Activated naive CD4-positive, alpha-beta T cell treated with anti-CD3 and anti-CD28 coated beads, Interleukin-2, amount 50 U/mL, for 16 hours (primary cell): ENCODE data around the gene TRAM2.

Experiments used
- DNase-seq: peaks from one replicate; pipeline ENCODE4 v3.0.0-alpha.2; 2020

The TRAM2 gene

DNA sequence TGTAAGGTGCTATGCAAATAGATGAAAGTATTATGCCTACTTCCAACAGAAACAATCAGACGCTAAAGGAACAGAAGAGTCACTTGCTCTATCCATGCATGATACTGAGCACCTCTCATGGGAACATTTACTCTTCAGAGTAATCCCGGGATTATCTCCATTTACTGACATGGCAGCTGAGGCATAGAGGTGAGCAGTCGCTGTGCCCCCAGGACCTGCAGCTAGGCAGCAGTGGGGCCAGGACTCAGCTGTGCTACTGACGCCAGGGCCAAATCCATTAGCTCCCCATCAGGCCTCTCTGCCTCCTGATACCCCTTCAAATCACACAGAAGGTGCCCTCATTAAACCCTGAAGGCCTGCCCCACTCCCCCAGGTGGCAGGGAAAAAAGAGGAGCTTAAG, 51.9 kb downstream of the TRAM2 start:
- DNase-seq, result no peak

DNA sequence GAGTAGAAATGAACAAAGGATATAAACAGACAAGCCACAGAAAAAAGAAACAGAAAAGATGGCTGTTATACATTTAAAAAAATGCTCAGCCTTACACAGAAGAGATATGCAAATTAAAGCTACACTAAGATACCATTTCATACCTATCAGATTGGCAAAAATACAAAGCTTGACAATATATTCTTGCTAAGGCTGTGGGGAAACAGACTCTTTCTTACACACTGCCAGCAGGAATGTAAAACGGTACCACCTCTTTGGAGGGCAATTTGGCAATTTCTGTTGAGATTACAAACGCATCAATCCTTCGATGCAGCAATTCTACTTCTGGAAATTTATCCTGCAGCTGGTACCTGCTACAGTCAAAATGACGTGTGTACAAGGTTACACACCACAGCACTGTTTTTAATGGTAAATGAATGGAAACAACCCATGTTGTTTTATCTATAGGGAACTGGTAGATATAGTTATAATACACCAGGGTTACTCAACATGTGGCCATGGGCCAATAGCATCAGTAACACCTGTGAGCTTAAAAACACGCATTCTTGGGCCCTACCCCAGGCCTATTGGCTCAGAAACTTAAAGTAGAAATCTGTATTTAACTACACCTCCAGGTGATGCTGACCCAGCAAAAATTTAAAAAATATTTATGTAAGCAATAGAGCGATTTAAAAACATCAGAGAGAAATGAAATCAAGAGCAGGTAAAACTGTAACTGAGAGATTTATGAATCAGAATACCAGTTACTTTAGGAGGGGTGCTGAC, 53.3 kb downstream of the TRAM2 start:
- no peak for DNase-seq

DNA sequence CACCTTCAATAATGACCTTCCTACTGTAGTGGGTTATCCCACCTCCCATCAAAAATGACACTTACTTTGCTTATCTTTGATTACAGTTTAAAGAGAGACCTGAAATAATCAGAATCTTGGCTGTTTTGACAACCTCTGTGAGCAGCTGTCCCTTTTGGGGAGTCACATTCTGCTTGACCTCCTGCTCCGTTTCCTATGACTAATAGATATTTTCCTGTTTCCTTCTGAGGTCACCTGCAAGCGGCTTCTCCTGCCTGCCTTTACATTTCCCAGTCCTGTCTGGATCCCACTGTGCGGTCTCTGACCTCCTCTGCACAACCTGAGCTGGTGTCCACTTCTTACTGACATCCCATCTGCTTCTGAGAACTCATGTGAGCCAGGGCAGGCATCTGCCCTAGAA, 54.2 kb downstream of the TRAM2 start:
- DNase-seq, result no peak

DNA sequence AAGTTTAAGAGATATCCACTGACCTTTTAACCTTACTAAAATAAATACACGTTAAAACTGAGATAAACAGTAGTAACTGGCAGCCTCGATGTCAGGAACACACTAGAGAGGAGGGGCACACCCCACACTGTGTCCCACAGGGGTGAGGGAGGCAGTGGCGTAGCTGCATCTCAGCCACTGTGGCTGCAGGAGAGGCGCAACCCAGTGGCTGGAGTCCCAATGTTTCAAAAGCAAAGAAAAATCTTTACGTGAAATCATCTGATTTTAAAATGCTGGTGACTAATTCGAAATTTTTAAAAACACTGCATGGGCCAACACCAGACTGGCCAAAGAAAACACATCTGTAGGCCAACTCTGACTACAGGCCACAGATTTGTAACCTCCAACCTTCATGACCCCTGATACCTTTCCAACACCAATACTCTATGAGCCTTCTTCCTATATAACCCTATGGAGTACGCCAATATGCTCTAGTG, 54.7 kb downstream of the TRAM2 start:
- DNase-seq, result no peak

DNA sequence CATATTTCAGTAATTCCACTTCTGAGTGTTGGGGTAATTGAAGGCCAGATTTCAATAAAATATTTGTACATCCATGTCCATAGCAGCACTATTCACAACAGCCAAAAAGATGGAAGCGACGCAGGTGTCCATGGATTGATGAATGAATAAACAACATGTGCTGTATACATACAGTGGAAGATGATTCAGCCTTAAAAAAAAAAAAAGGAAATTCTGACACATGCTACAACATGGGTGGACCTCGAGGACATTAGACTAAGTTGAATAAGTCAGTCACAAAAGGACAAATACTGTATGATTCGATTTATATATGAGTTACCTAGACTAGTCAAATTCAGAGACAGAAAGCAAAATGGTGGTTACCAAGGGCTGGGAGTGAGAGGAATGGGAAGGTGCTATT, 57.2 kb downstream of the TRAM2 start:
- DNase-seq, result no peak

DNA sequence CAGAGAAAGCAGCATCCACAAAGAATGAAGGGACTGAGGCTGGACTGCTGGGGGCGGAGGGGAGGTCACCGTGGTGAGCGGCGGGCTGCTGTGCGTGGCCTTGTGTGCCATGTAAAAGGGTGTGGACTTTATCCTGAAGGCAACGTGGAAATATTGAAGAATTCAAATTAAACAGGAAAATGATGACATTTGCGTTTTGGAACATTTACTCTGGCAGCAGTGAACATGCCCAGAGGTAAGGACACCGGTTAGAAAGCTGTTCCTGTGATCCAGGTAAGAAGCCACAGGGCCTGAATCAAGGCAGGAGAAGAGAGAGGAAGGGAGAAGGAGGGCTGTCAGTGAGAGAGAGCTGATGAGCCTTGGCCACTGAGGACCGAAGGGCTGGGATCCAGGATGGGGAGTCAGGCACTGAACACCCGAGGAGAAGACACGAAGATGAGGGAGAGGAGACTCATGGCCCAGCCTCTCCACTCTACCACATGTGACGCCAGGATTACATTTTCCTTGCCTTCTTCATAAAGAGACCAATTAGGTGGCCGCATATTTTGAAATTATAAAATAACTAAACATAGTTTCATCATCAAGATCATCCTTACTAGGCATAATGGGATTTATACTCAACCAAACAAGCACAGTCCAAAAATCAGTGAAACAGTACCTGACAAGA, 58.4 kb downstream of the TRAM2 start:
- no peak for DNase-seq

DNA sequence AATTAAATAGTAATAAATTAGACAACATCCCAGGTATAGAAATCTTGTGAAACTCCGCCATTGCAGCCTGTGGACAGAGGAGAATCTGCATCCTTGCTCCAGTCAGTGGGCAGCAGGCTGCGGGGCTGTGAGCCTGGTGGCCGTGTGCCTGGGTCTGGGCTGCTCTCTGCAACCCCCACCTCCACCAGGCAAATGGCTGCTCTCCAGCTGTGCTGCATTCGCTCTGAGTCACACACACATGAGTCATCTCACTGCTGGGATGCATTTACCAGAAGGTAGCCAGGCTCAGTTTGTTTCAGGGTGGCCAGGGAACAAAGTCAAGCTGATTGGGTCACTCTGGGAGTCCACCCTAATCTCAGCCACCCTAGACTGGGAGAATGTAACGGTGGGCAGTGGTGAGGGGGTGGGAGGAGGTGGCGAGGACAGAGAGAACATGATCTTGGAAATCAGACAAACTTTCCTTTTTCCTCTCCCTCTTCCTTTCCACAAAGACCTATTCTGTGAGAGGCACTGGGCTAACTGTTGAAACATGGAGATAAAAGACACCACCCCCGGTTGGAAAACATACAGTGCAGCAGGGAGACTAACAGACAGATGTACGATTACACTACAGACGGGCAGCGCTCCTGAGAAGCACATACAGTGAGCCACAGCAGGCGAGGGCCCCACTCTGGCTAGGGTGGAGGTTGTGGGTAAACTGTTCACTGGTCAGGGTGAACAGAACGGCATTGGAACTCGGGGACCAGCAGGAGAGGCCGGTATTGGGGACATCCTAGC, 59.2 kb downstream of the TRAM2 start:
- DNase-seq, result peak; percentile 29

DNA sequence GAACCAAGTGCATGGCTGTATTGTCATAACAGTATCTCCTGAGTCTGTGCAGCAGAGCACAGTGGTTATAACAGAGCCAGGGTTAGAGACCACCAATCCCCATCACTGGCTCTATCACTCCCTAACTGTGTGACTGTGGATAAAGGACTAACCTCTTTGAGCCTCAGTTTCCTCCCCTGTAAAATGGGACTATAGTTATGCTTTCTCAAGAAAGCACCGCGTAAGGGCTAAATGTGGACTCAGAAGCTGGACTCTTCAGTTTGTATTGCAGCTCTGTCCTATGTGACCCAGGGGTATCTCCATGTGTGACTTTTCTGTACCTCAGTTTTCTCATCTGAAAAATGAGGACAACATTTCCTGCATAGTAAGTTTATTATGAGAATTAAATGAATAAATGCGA, 59.9 kb downstream of the TRAM2 start:
- no peak for DNase-seq

DNA sequence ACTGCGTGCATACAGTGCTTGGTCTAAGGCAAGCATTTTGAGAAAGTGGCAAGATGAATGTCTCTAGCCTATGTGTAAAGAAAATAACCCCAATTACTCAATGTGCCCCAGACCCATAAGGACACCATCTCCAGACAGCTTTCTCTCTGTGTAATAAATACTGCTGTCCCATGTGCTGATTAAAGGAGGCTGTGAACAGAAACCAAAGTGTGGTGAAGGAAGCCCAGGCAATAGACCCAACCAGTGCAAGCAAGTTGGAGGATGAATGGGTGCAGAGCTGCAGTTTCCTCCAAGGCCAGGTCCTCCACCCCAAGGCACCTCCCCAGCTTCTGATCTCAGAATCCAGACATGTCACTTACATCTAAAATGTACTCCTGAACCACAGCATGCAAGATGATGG, 60.6 kb downstream of the TRAM2 start:
- no peak for DNase-seq

DNA sequence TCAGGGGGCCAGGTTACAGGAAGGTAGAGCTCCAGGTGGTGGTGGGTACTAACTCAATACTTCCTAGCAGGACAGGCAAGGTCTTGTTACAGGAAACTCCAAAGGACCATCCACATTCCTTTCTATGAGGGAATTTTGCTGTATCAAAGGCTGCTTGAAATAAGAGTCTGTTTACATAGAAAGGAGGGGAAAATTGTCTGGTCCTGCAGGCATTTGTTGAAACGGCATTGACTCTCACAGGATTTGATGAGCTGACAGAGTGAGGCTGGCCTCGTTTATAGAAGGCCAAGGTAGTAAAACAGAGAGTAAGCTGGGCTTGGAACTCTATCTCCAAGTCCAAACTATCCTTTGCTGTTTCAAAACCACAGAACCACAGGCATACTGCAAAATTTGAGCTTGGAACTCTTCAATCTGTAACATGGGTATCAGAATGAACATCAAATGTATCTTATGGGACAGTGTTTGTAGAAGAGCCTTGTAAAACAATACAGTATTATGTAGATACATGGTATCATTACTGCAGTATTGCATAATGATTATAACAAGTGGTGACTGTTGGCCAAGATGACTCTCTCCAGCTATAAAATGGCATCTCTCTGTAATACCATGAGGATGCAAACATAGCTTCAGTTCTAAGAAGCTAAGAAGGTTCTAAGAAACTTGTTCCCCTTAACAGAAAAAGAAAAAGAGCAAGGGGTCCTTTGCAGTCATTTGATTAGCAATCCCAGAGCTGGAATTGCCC, 61.5 kb downstream of the TRAM2 start:
- no peak for DNase-seq

DNA sequence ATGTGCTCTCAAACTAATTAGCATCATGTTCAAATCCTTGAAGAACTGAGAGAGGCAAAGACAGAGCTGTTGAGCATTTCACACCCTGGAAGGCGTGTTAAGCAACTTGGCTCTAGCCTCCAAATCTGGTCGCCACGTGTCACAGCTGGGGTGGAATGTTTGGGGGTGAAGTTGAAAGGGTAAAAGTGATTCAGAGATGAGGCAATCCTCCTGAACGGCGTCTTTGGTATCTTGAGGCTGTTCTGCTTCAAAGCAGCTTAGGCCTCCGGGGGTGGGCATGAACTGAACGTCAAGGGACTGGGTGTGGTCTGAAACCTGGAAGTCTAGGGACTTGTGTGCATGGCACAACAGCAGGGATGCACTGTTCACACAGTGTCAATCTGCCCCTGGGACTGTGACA, 62.3 kb downstream of the TRAM2 start:
- no peak for DNase-seq

DNA sequence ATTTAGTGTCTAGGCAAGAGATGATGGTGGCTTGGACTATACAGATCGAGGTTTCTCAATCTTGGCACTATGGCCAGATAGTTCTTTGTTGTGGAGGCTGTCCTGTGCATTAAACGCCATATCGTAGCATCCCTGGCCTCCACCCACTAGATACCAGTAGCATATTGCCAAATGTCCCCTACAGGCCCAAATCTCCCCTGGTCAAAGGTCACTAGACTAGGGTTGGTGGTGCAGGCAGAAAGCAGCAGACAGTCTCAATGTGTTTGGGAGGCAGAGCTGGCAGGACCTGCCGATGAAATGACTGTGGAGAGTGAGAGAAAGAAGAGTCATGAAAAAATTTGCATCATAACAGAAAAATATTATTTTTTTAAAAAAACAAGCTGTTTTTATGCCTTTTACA, 63.0 kb downstream of the TRAM2 start:
- DNase-seq, result no peak

DNA sequence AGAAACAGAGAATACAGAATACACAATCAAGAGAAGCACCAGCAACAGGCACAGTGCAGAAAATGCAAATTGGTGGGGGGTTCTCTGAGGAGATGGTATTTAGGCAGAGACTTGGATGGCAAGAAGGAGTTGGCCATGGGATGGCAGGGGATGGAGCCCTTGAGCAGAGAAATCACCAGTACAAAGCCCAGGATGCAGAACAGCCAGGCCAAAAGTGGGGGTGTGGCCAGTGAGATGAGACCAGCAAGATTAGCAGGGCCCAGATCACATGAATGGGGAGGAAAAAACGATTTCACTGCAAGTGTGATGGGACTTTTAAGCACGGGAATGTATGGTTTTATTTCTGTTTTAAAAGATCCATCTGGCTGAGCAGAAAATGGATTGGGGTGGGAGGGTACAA, 63.4 kb downstream of the TRAM2 start:
- DNase-seq, result no peak

DNA sequence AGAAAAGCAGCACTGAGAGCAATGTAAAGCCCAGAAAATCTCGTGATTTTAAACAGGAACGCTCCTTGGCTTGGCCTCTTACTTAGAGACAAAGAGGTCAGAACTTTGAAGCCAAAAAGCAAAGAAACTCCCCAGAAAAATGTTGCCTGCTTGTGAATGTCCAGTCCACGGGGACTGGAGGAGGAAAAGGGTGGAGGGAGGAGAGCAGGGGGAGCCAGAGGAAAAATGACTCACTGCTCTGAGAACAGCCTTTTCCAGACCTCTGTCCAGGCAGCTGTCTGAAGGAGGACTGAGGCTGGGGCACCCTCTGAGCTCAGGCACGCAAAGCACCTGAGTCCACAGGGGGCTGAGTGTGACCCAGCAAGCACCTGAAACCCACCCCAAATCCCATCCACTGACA, 64.7 kb downstream of the TRAM2 start:
- DNase-seq, result no peak

DNA sequence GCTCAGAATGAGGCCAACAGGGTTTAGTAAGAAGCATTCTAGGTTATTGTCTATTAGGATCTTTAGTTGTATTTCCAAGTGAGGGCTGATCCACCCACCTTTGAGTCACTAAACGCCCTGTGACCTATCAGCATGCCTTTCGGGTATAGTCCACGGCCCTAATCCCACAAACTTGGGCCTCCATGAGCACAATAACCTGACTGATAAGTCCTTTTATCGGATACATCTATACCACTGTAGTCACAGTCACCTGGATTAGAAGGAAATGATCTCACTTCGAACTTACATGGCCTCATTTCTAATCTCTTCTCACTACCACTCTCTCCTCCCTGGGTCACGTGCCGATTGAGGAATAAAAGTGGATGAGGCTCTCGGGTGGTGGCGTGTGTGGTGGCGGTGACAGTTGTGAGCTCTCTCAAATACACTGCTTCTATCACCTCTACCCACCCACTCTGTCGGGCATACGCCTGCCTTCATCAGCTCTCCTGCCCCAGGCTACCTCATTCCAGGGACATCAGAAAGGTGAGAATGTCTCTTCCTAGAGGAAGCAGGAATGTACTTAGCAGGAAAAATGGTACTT, 65.2 kb downstream of the TRAM2 start:
- DNase-seq, result no peak

DNA sequence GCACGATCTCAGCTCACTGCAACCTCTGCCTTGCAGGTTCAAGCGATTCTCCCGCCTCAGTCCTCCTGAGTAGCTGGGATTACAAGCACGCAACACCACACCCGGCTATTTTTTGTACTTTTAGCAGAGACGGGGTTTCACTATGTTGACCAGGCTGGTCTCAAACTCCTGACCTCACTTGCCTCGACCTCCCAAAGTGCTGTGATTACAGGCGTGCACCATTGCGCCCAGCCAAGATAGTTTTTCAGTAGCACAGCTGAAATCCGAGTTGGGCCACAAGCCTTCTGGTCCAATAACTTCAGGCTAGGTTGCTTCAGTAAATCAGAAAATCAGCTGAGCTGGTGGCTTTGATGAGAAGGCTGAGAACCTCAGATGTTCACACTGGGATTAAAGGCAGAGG, 65.7 kb downstream of the TRAM2 start:
- no peak for DNase-seq

DNA sequence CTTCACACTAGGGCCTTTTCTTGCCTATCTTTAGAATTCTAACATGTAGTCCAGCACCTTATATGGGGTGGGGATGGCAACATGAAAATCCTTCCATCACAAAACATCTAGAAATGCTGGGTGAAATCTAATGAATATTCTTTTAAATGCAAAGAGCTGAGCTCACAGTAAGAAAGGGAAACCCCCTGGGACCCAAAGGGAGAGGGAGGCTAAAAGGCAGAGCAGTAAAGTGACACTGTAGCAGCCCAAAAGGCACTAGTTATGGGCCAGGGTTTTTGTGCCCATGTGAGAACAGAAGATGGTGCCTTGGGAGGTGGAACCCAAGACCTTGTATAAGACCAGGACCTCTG, 66.7 kb downstream of the TRAM2 start:
- DNase-seq, result no peak

DNA sequence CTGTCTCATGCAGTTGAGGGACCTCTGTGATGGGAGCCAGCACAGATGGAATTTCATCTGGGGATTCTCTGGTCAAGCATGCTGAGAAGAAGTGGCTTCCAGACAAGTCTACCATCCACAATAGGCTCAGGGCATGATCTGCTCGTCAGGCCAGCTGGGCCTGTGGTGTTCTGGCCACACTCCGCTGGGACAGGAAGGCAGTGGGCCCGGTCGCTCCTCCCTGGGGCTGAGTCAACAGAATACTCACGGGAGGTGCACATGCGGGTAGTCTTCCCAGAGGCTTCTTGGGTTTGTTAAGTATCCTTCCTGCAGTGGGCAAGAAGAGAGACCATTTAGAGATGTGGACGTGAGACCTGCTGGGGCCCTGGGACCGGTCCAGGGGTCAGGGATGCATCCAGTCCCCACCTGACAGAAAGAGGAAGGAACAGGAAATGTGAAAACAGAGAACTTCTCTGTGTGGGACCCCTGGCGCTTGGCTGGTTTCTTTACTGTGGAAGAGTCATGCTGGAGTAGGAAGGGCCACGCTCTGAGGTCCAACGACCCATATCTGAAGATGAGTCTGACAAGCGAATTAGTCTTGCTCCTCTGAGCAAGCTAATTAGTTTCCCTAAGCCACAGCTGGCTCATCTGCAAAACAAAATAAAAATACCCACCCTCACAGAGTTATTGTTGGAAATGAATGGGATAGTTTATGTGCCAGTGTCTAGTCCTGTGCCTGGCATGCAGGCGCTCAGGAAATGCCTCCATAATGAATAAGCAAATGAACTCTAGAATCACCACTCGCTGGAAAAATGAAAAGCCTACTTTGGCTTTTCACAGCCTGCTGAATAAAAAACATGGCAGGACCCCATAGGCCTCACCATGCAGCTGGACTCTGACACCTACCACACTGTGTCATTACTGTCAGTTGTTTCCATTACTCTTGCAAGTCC, 67.3 kb downstream of the TRAM2 start:
- DNase-seq, result no peak

DNA sequence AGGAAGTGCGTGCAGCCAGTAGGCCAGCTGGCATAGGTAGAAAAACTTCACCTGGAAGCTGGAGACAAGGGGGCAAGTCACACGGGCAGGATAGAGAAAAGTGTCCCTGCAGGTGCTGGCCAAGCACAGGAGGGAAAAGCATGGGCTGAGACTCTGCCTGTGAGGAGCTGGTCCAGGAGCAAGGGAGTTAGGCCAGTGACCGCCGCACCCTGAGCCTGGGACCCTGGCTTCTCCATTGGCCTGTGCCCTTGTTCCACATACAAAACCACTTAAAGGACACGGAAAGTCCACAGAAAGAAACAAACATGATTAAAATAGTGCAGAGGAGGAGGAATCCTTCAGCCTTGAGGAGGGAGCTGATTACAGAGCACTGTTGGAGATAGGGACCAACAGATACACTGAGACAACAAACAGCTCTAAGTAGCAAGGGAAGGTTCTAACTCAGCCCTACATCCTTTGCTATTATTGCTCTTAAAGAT, 68.6 kb downstream of the TRAM2 start:
- DNase-seq, result no peak

DNA sequence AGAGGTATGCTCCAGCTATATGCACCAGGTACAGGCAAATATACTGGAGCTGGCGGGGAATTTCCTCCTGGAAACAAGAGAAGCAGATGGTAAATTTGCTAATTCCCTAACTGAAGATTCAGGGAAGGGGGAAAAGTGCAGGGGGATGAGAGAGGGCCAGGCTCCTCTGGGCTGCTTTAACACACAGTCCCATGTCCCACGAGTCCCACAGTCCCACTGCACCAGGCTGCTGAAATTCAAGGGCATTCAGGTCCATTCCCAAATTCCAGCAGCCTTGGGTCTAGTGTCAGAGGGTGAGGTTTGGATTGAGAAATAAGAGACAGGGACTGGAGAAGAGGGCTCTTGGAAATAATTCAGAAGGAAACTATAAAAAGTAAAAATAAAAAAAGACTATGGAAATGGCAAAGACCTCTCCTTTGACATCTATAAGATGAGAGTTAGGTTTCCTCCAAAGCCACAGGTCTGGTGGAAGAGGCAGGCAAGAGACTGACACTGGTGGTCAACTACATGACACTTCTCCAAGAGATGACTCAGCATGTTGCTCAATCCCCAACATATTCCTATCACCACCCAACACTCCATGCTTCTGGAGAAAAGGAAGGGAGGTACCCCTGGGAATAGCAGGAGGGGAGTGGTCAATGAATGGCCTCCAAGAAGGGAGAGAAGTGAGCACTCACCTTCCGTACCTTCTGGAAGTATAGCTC, 69.2 kb downstream of the TRAM2 start:
- no peak for DNase-seq

DNA sequence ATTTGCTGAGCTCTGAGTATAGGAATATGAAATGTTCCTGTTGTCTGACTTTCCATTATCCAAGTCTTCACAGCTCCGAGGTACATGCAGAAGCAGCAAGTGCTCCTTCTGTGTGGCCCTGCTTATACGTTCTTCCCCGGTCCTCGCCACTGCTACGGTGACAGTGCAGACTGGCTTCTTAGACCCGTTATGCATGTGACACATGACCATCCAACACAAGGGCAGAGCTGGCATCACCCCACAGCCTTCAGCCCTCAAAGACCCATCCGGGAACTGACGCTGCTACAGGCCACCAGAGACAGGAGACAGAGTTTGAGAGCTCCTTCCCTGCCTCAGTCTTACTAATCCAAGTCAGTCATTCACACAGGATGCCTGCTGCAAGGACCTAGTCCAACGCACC, 70.4 kb downstream of the TRAM2 start:
- no peak for DNase-seq
